Measurements from ENCODE around the gene ADCY3. TPM values are rescaled to one million over a fixed set of nuclear protein-coding genes. Genes with fewer than 3 reads are reported as not detected.

Gene ADCY3
- total RNA-seq, 2 experiments from 2014 or later: 46.3 to 47.9 TPM

DNA sequence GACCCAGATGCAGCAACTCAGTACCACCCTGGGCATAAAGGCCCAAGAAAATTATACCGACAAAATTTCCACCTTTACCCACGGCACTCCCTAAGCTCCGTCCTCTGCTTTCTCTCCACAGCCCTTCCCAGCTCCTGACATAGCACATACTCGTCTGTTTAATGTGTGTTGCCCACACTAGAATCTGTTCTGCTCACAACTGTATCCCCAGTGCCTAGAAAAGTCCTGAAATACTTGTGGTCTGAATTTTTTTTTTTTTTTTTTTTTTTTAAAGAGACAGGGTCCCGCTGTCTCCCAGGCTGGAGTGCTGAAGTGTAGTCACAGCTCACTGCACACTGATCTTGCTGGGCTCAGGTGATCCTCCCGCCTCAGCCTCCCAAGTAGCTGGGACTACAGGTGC, 62.3 kb downstream of the ADCY3 start:
- Mint-ChIP-seq H3K9me3 (no peaks in the 10 kb centered on the region), H3K4me1 (ENCODE audit: low read depth) (no peaks in the 10 kb centered on the region), H3K36me3 (ENCODE audit: low read depth) (peaks cover 20% of the 10 kb centered on the region), H3K27me3 (no peaks in the 10 kb centered on the region), H3K4me3 (no peak overlapping the region), H3K27ac (no peak overlapping the region)
- DNase-seq: no peak
- intact Hi-C loops (cut with micrococcal nuclease): no loop called here
- POLR2A ChIA-PET: interaction anchor here (0.6 kb wide), 1 partner anchor 972 kb away, joined by 3 read pairs; no protein-coding TSS in a partner anchor
- CTCF ChIA-PET: interaction anchor here (0.9 kb wide), 2 partner anchors 447 to 463 kb away, joined by 3 read pairs; no protein-coding TSS in a partner anchor
- no peak for ATAC-seq
- TF ChIP-seq CTCF (IDR thresholded peaks at IDR 0.05): no peak

GRCh38 chr2:24856791-24857211, 63.2 kb downstream of the ADCY3 start:
- no peak for TF ChIP-seq CTCF (IDR thresholded peaks at IDR 0.05)
- H3K27ac Mint-ChIP-seq: no peak overlapping the region
- DNase-seq (no peak), ATAC-seq (no peak)
- no peaks in the 10 kb centered on the region for H3K27me3 Mint-ChIP-seq
- intact Hi-C loops (cut with micrococcal nuclease): no loop called here
- peaks cover 20% of the 10 kb centered on the region for H3K36me3 Mint-ChIP-seq (ENCODE audit: low read depth)
- no peak overlapping the region for H3K4me3 Mint-ChIP-seq
- no peaks in the 10 kb centered on the region for H3K9me3 Mint-ChIP-seq
- CTCF ChIA-PET: interaction anchor here (0.9 kb wide), 1 partner anchor 462 kb away, joined by 3 read pairs; no protein-coding TSS in a partner anchor
- POLR2A ChIA-PET: no interaction called here
- H3K4me1 Mint-ChIP-seq (ENCODE audit: low read depth): no peaks in the 10 kb centered on the region

- no peak for TF ChIP-seq CTCF (IDR thresholded peaks at IDR 0.05)
- ATAC-seq (no peak), DNase-seq (no peak)
- CTCF ChIA-PET: interaction anchor here (1.1 kb wide), 1 partner anchor 35 kb away, joined by 4 read pairs; no protein-coding TSS in a partner anchor
- no peaks in the 10 kb centered on the region for H3K4me1 Mint-ChIP-seq (ENCODE audit: low read depth)
- H3K9me3 Mint-ChIP-seq: no peaks in the 10 kb centered on the region
- no peak overlapping the region for H3K4me3 Mint-ChIP-seq
- no peaks in the 10 kb centered on the region for H3K27me3 Mint-ChIP-seq
- intact Hi-C loops (cut with micrococcal nuclease): no loop called here
- no peak overlapping the region for H3K27ac Mint-ChIP-seq
- POLR2A ChIA-PET: no interaction called here
- H3K36me3 Mint-ChIP-seq (ENCODE audit: low read depth): peaks cover 24% of the 10 kb centered on the region
Observed at GRCh38 chr2:24855726-24856125, 64.3 kb downstream of the ADCY3 start.

DNA sequence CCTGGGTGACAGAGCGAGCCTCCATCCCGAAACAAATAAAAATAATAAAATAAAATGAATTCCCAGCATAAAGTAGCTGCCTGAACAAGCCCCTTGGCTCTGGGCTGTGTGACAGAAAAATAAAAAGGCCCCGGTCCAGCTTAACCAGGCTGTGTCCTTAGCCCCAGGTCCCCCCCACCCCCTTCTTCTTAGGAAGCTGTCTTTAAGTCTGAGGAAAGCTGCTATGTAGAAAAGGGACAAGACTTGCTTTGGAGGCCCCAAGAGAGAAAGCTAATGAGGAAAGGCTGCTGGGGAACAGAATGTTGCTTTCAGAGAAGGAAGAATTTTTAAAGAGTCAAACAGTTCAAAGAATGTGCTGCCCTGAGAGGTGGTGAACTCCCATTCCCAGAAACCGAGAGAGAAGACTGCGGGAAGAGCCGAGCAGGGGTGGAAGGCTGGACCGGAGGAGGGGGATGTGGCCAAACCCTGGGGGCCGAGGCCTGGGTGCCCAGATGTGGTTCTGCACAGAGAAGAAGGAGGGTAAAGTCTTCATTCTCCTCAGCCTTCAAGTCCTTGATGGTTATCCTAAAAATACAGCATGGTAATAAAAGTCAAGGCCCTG, 64.9 kb downstream of the ADCY3 start:
- POLR2A ChIA-PET: no interaction called here
- ATAC-seq: no peak
- DNase-seq: no peak
- intact Hi-C loops (cut with micrococcal nuclease): no loop called here
- Mint-ChIP-seq H3K27me3 (no peaks in the 10 kb centered on the region), H3K27ac (no peak overlapping the region), H3K9me3 (no peaks in the 10 kb centered on the region), H3K36me3 (ENCODE audit: low read depth) (peaks cover 27% of the 10 kb centered on the region), H3K4me1 (ENCODE audit: low read depth) (no peaks in the 10 kb centered on the region), H3K4me3 (no peak overlapping the region)
- CTCF ChIA-PET: interaction anchor here (1.1 kb wide), 1 partner anchor 36 kb away, joined by 4 read pairs; no protein-coding TSS in a partner anchor
- no peak for TF ChIP-seq CTCF (IDR thresholded peaks at IDR 0.05)

- Mint-ChIP-seq H3K9me3 (no peaks in the 10 kb centered on the region), H3K4me3 (no peak overlapping the region), H3K4me1 (ENCODE audit: low read depth) (no peaks in the 10 kb centered on the region), H3K27ac (no peak overlapping the region), H3K36me3 (ENCODE audit: low read depth) (peaks cover 30% of the 10 kb centered on the region), H3K27me3 (no peaks in the 10 kb centered on the region)
- no peak for ATAC-seq
- TF ChIP-seq CTCF (IDR thresholded peaks at IDR 0.05): no peak
- DNase-seq: no peak
- POLR2A ChIA-PET: no interaction called here
- CTCF ChIA-PET: no interaction called here
- intact Hi-C loops (cut with micrococcal nuclease): no loop called here
Observed at GRCh38 chr2:24853996-24854395, 66.0 kb downstream of the ADCY3 start.
